NCI-H748 (cell line): ENCODE results near the gene ZDHHC14.
A peak's percentile ranks its signal among the peaks of the same experiment; 100 is the strongest.
"Not testable (repeated sequence)": the region's sequence is repeated elsewhere in the genome, so short reads cannot be mapped to it uniquely, and the experiment has no call there.

Experiments used
- DNase-seq: peaks from one replicate; lab custom pipeline; 2025; ENCODE audit not compliant: unreplicated experiment; lab: John Stamatoyannopoulos, UW

The ZDHHC14 gene

GRCh38 chr6:157379656-157380457 lies 1.1 kb upstream of the ZDHHC14 start:
- DNase-seq = peak; percentile 97

GRCh38 chr6:157380458-157380778 lies 572 bp upstream of the ZDHHC14 start:
- DNase-seq = no peak

- DNase-seq = peak; percentile 55
Measured at GRCh38 chr6:157381631-157382621, 936 bp downstream of the ZDHHC14 start.

- DNase-seq = no peak
Measured at GRCh38 chr6:157382821-157383220, 1.8 kb downstream of the ZDHHC14 start.

DNA sequence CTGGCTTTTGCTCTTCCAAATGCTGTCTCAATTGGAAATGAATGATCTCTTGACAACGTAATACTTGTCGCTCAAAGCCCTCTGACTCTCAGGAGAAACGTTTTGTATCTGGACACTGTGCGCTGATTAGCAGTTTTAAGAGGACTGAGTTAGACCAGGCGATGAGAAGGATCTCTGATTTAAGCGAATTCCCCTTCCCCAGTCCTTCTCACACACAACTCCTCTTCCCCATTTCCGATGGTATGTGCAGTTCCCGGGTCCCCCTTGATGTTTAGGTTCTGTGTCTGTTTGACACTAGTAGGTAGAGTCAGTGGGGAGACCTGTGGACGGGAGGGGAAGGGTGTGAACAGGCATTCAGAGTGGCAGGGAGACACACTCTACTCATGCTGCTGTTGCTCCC lies 2.5 kb downstream of the ZDHHC14 start:
- no peak for DNase-seq

GRCh38 chr6:157384962-157385361 lies 4.0 kb downstream of the ZDHHC14 start:
- DNase-seq = not testable (repeated sequence)

DNA sequence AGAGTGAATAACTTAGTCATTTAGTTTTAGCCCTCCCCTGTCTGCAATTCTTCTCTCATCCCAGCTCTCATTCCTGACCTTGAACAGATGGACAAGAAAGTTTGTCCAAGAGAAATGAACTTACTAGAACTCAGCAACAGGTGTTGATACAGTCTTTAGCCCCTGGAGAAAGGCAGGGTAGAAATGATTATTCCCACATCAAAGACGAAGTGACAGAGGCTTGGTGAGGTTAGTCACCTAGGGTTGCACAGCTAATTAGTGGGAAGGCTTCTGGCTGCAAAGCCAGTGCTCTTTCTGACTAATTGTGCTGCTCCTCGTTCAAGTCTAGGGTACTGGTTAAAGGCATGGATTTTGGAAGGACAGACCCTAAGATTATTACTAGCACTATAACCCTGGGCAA lies 4.5 kb downstream of the ZDHHC14 start:
- DNase-seq = no peak

GRCh38 chr6:157386023-157386422 lies 5.0 kb downstream of the ZDHHC14 start:
- DNase-seq = no peak

DNA sequence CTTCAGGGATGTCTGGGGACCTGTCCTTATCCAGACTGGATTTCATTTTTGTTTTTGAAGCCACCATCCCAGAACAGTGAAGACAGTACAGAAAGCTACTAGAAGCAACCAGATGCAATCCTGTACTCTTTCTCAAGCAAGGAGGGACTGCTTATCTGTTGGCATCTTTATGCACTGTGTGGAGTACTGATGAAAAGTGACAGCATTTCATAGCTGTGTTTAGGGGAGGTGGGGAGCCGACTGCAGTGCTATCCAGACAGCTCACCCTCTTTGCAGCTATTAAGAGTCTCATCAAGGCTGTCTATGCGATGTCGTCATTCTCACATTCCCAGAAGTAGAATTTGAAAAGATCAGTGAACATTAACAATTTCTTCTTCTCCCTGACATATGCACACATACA lies 5.5 kb downstream of the ZDHHC14 start:
- no peak for DNase-seq

- DNase-seq = no peak
Measured at GRCh38 chr6:157388924-157389323, 7.9 kb downstream of the ZDHHC14 start.

- DNase-seq = no peak
Measured at GRCh38 chr6:157390273-157391060, 9.5 kb downstream of the ZDHHC14 start.

DNA sequence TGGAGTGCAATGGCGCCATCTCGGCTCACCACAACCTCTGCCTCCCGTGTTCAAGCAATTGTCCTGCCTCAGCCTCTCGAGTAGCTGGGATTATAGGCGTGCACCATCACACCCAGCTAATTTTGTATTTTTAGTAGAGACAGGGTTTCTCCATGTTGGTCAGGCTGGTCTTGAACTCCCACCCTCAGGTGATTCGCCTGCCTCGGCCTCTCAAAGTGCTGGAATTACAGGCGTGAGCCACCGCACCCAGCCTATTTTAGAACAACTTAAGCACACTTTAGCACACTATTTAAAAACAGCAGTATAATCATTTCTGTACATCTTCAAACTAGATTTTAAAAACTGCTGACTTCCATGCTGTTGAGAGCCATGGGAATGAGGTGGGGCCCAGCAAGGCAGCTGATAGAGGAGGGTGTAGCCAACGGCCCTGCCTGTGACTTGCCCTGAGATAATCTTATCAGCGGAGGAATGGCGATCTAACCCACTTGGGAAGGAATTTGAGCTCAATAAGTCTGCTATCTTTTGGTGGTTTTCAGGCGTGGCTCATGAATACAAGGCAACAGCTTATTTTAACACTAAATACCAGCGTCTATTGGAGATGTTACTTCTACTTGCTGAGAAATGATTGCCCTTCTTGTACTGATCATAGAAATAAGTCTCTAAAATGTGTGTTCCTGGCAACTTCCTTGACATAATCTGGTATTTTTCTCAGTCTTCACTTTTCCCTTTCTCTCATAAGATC lies 12.1 kb downstream of the ZDHHC14 start:
- no peak for DNase-seq

DNA sequence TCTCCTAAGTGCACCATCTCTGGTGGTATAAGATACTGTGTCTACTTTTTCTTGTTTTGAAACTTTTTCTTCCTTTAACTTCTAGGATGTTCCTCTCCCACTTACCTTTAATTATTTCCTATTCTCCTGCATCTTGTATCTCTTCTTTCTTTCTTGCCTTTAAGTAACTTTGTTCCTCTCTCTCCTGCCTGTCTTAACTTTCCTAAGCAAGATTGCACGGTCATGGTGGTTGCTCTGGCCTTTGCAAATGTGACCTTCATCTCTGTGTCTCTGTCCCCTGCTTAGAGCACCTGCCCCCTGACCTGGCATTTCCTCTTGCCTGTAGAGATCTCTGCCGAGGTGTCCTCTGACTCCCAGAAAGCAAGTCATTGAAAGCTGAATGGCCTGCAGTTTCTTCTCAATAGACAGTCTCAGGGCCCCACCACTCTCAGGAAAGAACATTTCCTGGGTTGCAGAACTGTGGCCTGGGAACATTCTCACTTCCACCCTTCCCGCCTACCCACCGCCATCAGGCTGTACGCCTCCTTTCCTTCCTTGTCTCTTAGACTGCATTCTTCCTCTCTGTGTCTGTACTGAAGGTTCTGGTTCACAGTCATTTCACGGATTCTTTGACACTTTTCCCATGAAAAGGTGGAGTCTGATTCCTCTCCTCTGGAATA lies 12.8 kb downstream of the ZDHHC14 start:
- no peak for DNase-seq

- not testable (repeated sequence) for DNase-seq
Measured at GRCh38 chr6:157395199-157395598, 14.2 kb downstream of the ZDHHC14 start.

- DNase-seq = no peak
Measured at GRCh38 chr6:157396026-157396425, 15.0 kb downstream of the ZDHHC14 start.

GRCh38 chr6:157397660-157398059 lies 16.7 kb downstream of the ZDHHC14 start:
- no peak for DNase-seq

DNA sequence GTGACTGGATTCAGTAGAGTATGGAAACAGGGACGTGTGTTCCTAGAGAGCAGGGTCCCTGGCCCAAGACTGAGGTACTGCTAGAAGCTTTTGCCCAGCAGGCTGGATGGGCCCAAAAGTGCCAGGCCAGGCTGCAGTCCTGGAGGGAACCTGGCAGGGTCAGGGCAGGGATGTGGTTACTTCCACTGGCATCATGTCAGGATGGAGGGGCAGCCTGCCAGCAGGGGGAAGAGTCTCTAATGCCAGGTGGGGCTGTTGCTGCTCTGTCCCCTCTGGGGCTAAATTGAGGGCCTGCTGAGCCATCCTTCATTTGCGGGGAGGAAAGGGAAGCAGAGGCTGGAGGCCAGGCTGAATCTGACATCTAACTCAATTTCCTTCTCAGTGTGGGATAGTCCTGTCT lies 17.2 kb downstream of the ZDHHC14 start:
- DNase-seq = no peak

DNA sequence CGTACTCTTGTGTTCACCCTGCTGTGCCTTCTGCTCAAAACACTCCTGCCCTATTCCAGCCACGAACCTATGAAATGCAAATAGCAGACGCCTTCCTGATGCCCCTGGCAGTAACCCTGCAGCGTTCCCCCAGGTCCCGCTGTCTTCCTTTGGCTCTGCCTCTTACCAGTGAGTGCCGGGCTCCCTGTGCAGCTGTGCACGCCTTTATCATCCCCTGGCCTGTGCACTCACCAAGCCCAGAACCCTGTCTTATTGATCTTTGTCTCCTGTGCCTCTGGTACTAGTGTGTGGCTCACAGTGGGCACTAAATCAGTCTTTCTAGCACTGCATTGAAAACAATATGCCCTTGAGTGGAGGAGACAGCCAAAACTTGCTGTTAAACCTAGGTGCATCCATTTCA lies 19.7 kb downstream of the ZDHHC14 start:
- no peak for DNase-seq

DNA sequence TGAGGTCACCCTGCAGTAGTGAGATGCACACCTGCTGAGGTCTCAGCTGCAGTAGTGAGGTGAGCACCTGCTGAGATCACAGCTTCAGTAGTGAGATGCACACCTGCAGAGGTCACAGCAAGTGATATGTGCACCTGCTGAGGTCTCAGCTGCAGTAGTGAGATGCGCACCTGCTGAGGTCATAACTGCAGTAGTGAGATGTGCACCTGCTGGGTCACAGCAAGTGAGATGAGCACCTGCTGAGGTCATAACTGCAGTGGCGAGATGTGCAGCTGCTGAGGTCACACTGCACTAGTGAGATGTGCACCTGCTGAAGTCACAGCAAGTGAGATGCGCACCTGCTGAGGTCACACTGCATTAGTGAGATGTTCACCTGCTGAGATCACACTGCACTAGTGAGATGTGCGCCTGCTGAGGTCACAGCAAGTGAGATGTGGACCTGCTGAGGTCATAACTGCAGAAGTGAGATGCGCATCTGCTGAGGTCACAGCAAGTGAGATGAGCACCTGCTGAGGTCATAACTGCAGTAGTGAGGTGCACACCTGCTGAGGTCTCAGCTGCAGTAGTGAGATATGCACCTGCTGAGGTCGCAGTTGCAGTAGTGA lies 20.8 kb downstream of the ZDHHC14 start:
- DNase-seq = peak; percentile 26
